GM10266 (cell line): ENCODE results near the gene ANGPTL2.

Source experiments
- DNase-seq: peaks from one replicate; pipeline ENCODE4 v3.0.0; 2012; ENCODE audit errors: extremely low spot score
- TF ChIP-seq, protein P1 (sequence below): IDR thresholded peaks from 2 replicates; pipeline ENCODE4 v1.5.1; 2012; ENCODE audit warnings: mild to moderate bottlenecking, low read depth; ENCODE audit not compliant: control insufficient read depth, insufficient read depth; ENCODE audit errors: missing control alignments

Gene ANGPTL2

GRCh38 chr9:127097683-127098082 is 24.8 kb downstream of the ANGPTL2 start:
- TF ChIP-seq, protein P1, sequence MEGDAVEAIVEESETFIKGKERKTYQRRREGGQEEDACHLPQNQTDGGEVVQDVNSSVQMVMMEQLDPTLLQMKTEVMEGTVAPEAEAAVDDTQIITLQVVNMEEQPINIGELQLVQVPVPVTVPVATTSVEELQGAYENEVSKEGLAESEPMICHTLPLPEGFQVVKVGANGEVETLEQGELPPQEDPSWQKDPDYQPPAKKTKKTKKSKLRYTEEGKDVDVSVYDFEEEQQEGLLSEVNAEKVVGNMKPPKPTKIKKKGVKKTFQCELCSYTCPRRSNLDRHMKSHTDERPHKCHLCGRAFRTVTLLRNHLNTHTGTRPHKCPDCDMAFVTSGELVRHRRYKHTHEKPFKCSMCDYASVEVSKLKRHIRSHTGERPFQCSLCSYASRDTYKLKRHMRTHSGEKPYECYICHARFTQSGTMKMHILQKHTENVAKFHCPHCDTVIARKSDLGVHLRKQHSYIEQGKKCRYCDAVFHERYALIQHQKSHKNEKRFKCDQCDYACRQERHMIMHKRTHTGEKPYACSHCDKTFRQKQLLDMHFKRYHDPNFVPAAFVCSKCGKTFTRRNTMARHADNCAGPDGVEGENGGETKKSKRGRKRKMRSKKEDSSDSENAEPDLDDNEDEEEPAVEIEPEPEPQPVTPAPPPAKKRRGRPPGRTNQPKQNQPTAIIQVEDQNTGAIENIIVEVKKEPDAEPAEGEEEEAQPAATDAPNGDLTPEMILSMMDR: no peak
- DNase-seq: no peak

GRCh38 chr9:127096208-127096607 is 26.2 kb downstream of the ANGPTL2 start:
- TF ChIP-seq, protein P1: no peak
- no peak for DNase-seq

DNA sequence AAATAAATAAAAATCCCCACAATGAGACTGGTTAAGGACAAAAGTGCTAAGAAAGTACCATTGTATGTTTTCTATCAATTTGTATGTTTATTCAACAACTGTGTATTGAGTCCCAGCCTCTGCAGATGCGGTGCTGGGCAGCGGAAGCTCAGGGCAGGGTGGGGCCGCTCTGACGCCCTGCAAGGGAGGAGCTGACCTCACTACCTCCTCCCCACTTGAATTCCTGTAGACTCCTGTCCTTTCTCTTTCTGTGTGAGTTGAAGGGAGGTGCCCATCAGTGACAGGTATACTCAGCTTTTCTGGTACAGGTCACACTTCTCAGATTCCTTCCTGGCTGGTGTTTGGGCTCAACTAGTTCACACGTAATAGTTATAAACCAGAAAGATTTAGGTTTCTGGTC is 27.0 kb downstream of the ANGPTL2 start:
- DNase-seq: no peak
- TF ChIP-seq, protein P1: no peak

GRCh38 chr9:127093319-127094020 is 29.0 kb downstream of the ANGPTL2 start:
- no peak for DNase-seq
- TF ChIP-seq, protein P1: no peak

DNA sequence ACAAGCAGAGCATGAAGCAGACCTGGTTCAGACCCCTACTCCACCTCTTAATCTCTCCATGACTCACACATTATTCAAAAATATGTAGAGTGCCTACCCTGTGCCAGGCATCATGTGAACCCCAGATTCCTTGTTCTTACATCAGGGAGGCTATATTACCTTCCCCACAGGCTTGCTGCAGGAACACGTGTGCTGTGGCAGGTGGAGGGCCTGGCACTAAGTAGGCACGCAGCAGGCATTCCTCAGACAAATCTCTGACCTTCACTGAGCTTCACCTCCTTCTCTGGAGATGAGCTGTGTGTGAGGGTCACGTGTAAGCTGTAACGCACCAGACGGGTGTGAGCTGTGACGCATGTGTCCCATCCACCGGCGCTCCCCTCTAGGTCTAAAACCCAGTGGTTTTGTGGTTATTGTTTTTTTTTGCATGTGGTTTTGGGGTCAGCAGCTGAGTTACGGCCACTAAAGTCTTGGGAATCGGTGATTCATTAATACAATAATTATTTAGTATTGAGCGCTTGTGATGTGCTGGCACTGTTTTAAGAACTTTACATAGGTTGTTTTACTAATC is 30.3 kb downstream of the ANGPTL2 start:
- TF ChIP-seq, protein P1: no peak

GRCh38 chr9:127091526-127091925 is 30.9 kb downstream of the ANGPTL2 start:
- DNase-seq: no peak
- TF ChIP-seq, protein P1: no peak

More for the DNA sequence above, 30.3 kb downstream of the ANGPTL2 start:
- no peak for DNase-seq

DNA sequence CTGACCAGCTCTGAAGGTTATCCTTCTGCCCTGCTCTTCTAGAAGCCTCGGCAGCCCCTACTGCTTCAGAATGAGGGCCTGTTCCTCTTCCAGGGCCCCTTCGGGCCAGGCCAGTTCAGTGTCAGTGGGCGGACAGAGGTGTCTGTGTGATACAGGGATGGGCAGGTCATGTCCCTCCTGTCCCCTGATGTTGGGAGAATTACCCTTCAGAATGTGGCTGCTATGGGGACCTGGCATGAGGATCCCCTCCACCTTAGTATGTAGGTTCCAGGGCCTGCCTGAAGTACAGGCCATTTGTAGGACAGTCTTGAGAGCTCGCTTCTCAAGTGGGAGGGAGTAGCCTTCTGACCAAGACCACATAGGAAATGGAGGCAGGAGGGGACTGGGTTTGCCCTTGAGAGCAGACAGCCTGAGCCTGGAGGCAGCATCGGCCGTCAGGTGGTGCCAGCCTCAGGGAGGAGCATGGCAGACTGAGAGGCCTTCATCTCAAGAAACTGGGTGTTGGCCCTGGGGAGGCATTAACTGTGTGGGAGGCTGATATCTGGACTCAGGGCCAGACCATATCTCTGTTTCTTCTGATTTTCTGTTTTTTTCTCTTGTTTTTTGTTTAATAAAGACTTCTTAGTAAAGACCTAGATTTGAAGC is 32.0 kb downstream of the ANGPTL2 start:
- TF ChIP-seq, protein P1: no peak
- no peak for DNase-seq
